Dendritic cell treated with granulocyte-macrophage colony-stimulating factor and Interleukin-4, amounts not matched to agents 40 ng/mL and 50 ng/mL, for 4 days (primary cell): Measurements from ENCODE around the gene WDR17.

Experiments
- H3K27ac Mint-ChIP-seq: one replicate; pipeline ENCODE4 v1.8.0; 2022; ENCODE audit warnings: mild to moderate bottlenecking, mixed read lengths
- H3K27me3 Mint-ChIP-seq: one replicate; pipeline ENCODE4 v1.8.0; 2022; ENCODE audit warnings: mild to moderate bottlenecking, mixed read lengths
- H3K36me3 Mint-ChIP-seq: one replicate; pipeline ENCODE4 v1.8.0; 2022; ENCODE audit warnings: low read depth, mixed read lengths
- H3K4me1 Mint-ChIP-seq: one replicate; pipeline ENCODE4 v1.8.0; 2022; ENCODE audit warnings: low read depth, mixed read lengths
- H3K4me3 Mint-ChIP-seq: one replicate; pipeline ENCODE4 v1.8.0; 2022; ENCODE audit warnings: mild to moderate bottlenecking, moderate library complexity, mixed read lengths
- H3K9me3 Mint-ChIP-seq: one replicate; pipeline ENCODE4 v1.8.0; 2022; ENCODE audit warnings: mixed read lengths
- intact Hi-C: fragments of 100-400 bp; cut with micrococcal nuclease; formaldehyde crosslinking; loops from one replicate; pipeline ENCODE4 v1.15.0; 2022

The WDR17 gene

GRCh38 chr4:176134670-176135069, 69.0 kb downstream of the WDR17 start:
- Mint-ChIP-seq H3K4me1 (no peaks in the 10 kb centered on the region), H3K27ac (no peak overlapping the region), H3K36me3 (no peaks in the 10 kb centered on the region), H3K4me3 (no peak overlapping the region), H3K9me3 (no peaks in the 10 kb centered on the region), H3K27me3 (no peaks in the 10 kb centered on the region)
- intact Hi-C loops: no loop called here

GRCh38 chr4:176137631-176138030, 72.0 kb downstream of the WDR17 start:
- no peaks in the 10 kb centered on the region for H3K4me1 Mint-ChIP-seq
- no peaks in the 10 kb centered on the region for H3K27me3 Mint-ChIP-seq
- intact Hi-C loops: no loop called here
- no peaks in the 10 kb centered on the region for H3K36me3 Mint-ChIP-seq
- no peaks in the 10 kb centered on the region for H3K9me3 Mint-ChIP-seq
- H3K4me3 Mint-ChIP-seq: no peak overlapping the region
- H3K27ac Mint-ChIP-seq: no peak overlapping the region

GRCh38 chr4:176139518-176139917, 73.9 kb downstream of the WDR17 start:
- no peaks in the 10 kb centered on the region for H3K4me1 Mint-ChIP-seq
- H3K9me3 Mint-ChIP-seq: no peaks in the 10 kb centered on the region
- H3K27ac Mint-ChIP-seq: no peak overlapping the region
- no peak overlapping the region for H3K4me3 Mint-ChIP-seq
- H3K36me3 Mint-ChIP-seq: no peaks in the 10 kb centered on the region
- intact Hi-C loops: no loop called here
- no peaks in the 10 kb centered on the region for H3K27me3 Mint-ChIP-seq

GRCh38 chr4:176142253-176142652, 76.6 kb downstream of the WDR17 start:
- H3K36me3 Mint-ChIP-seq: no peaks in the 10 kb centered on the region
- H3K4me3 Mint-ChIP-seq: no peak overlapping the region
- H3K9me3 Mint-ChIP-seq: no peaks in the 10 kb centered on the region
- intact Hi-C loops: no loop called here
- no peaks in the 10 kb centered on the region for H3K27me3 Mint-ChIP-seq
- no peak overlapping the region for H3K27ac Mint-ChIP-seq
- no peaks in the 10 kb centered on the region for H3K4me1 Mint-ChIP-seq

GRCh38 chr4:176149680-176150355, 84.2 kb downstream of the WDR17 start:
- no peaks in the 10 kb centered on the region for H3K36me3 Mint-ChIP-seq
- H3K4me3 Mint-ChIP-seq: no peak overlapping the region
- H3K27me3 Mint-ChIP-seq: no peaks in the 10 kb centered on the region
- intact Hi-C loops: loop anchor here (1.0 kb wide), 1 partner anchor 191 kb away; no protein-coding TSS in a partner anchor
- no peaks in the 10 kb centered on the region for H3K4me1 Mint-ChIP-seq
- H3K9me3 Mint-ChIP-seq: no peaks in the 10 kb centered on the region
- H3K27ac Mint-ChIP-seq: no peak overlapping the region

- intact Hi-C loops: loop anchor here (1.0 kb wide), 1 partner anchor 191 kb away; no protein-coding TSS in a partner anchor
- Mint-ChIP-seq H3K36me3 (no peaks in the 10 kb centered on the region), H3K9me3 (no peaks in the 10 kb centered on the region), H3K27me3 (no peaks in the 10 kb centered on the region), H3K4me1 (no peaks in the 10 kb centered on the region), H3K4me3 (no peak overlapping the region), H3K27ac (no peak overlapping the region)
Observed at GRCh38 chr4:176150356-176150682, 84.7 kb downstream of the WDR17 start.

GRCh38 chr4:176150704-176151103, 85.1 kb downstream of the WDR17 start:
- Mint-ChIP-seq H3K36me3 (no peaks in the 10 kb centered on the region), H3K27me3 (no peaks in the 10 kb centered on the region), H3K4me3 (no peak overlapping the region), H3K27ac (no peak overlapping the region), H3K9me3 (no peaks in the 10 kb centered on the region), H3K4me1 (no peaks in the 10 kb centered on the region)
- intact Hi-C loops: loop anchor here (1.0 kb wide), 1 partner anchor 191 kb away; no protein-coding TSS in a partner anchor

- H3K27me3 Mint-ChIP-seq: no peaks in the 10 kb centered on the region
- intact Hi-C loops: no loop called here
- no peaks in the 10 kb centered on the region for H3K36me3 Mint-ChIP-seq
- no peak overlapping the region for H3K27ac Mint-ChIP-seq
- H3K9me3 Mint-ChIP-seq: no peaks in the 10 kb centered on the region
- H3K4me3 Mint-ChIP-seq: no peak overlapping the region
- no peaks in the 10 kb centered on the region for H3K4me1 Mint-ChIP-seq
Observed at GRCh38 chr4:176153124-176153523, 87.5 kb downstream of the WDR17 start.

GRCh38 chr4:176156656-176157055, 91.0 kb downstream of the WDR17 start:
- H3K27ac Mint-ChIP-seq: no peak overlapping the region
- no peaks in the 10 kb centered on the region for H3K36me3 Mint-ChIP-seq
- no peaks in the 10 kb centered on the region for H3K9me3 Mint-ChIP-seq
- no peaks in the 10 kb centered on the region for H3K27me3 Mint-ChIP-seq
- intact Hi-C loops: no loop called here
- H3K4me3 Mint-ChIP-seq: no peak overlapping the region
- no peaks in the 10 kb centered on the region for H3K4me1 Mint-ChIP-seq

- Mint-ChIP-seq H3K27ac (no peak overlapping the region), H3K36me3 (no peaks in the 10 kb centered on the region), H3K27me3 (no peaks in the 10 kb centered on the region), H3K9me3 (no peaks in the 10 kb centered on the region), H3K4me3 (no peak overlapping the region), H3K4me1 (no peaks in the 10 kb centered on the region)
- intact Hi-C loops: no loop called here
Observed at GRCh38 chr4:176163041-176163440, 97.4 kb downstream of the WDR17 start.

GRCh38 chr4:176185051-176185450, 119.4 kb downstream of the WDR17 start:
- intact Hi-C loops: no loop called here
- Mint-ChIP-seq H3K36me3 (no peaks in the 10 kb centered on the region), H3K4me1 (peaks cover 8% of the 10 kb centered on the region), H3K9me3 (no peaks in the 10 kb centered on the region), H3K27me3 (no peaks in the 10 kb centered on the region), H3K27ac (no peak overlapping the region), H3K4me3 (no peak overlapping the region)

GRCh38 chr4:176186067-176186466, 120.4 kb downstream of the WDR17 start:
- Mint-ChIP-seq H3K9me3 (no peaks in the 10 kb centered on the region), H3K27ac (no peak overlapping the region), H3K36me3 (no peaks in the 10 kb centered on the region), H3K27me3 (no peaks in the 10 kb centered on the region), H3K4me3 (no peak overlapping the region), H3K4me1 (peaks cover 8% of the 10 kb centered on the region)
- intact Hi-C loops: no loop called here

- no peaks in the 10 kb centered on the region for H3K9me3 Mint-ChIP-seq
- H3K27me3 Mint-ChIP-seq: no peaks in the 10 kb centered on the region
- peaks cover 8% of the 10 kb centered on the region for H3K4me1 Mint-ChIP-seq
- no peak overlapping the region for H3K4me3 Mint-ChIP-seq
- intact Hi-C loops: no loop called here
- no peaks in the 10 kb centered on the region for H3K36me3 Mint-ChIP-seq
- no peak overlapping the region for H3K27ac Mint-ChIP-seq
Observed at GRCh38 chr4:176186671-176187395, 121.2 kb downstream of the WDR17 start.

GRCh38 chr4:176187624-176188023, 122.0 kb downstream of the WDR17 start:
- Mint-ChIP-seq H3K4me3 (no peak overlapping the region), H3K27me3 (no peaks in the 10 kb centered on the region), H3K36me3 (no peaks in the 10 kb centered on the region), H3K27ac (no peak overlapping the region), H3K9me3 (no peaks in the 10 kb centered on the region), H3K4me1 (peaks cover 8% of the 10 kb centered on the region)
- intact Hi-C loops: no loop called here

GRCh38 chr4:176188654-176189053, 123.0 kb downstream of the WDR17 start:
- Mint-ChIP-seq H3K9me3 (no peaks in the 10 kb centered on the region), H3K4me3 (no peak overlapping the region), H3K36me3 (no peaks in the 10 kb centered on the region), H3K4me1 (peaks cover 8% of the 10 kb centered on the region), H3K27me3 (no peaks in the 10 kb centered on the region), H3K27ac (no peak overlapping the region)
- intact Hi-C loops: no loop called here
